Tibial artery (tissue), 4 donors: ENCODE measurements around the gene CSRNP3.

Experiments
- DNase-seq, 2 donors: peaks; one replicate each; pipeline ENCODE4 v3.0.0-alpha.2; 2019
- H3K27ac ChIP-seq, 2 donors: fragments of 200-600 bp; sonication (generic) in 1 of 2; 1 replicate in 1 of 2; 2 replicates in 1 of 2; pipeline ENCODE4 v1.5.1; 2018 to 2019; ENCODE audit warnings: mild to moderate bottlenecking in 1 of 2
- H3K27me3 ChIP-seq, 2 donors: fragments of 200-600 bp; sonication (generic) in 1 of 2; one replicate each; pipeline versions ENCODE4 v1.5.1 to v1.6.0; 2016 to 2019
- H3K36me3 ChIP-seq, 3 donors: fragments of 200-600 bp; sonication (generic) in 2 of 3; one replicate each; pipeline ENCODE4 v1.5.1; 2016 to 2019; ENCODE audit warnings: mild to moderate bottlenecking in 2 of 3
- H3K4me1 ChIP-seq, 4 donors: fragments of 200-600 bp; sonication (generic) in 2 of 4; 1 replicate in 3 of 4; 2 replicates in 1 of 4; pipeline ENCODE4 v1.5.1; 2016 to 2019
- H3K4me3 ChIP-seq, 2 donors: fragments of 200-600 bp; sonication (generic) in 1 of 2; 1 replicate in 1 of 2; 2 replicates in 1 of 2; pipeline ENCODE4 v1.5.1; 2018 to 2019; ENCODE audit warnings: mild to moderate bottlenecking in 2 of 2
- H3K9me3 ChIP-seq, 3 donors: fragments of 200-600 bp; sonication (generic) in 1 of 3; one replicate each; pipeline ENCODE4 v1.5.1; 2016 to 2019
- CTCF ChIP-seq, 2 experiments: fragments of 200-600 bp in 1 of 2; fragments of 450-650 bp in 1 of 2; IDR thresholded peaks; one replicate each; pipeline ENCODE4 v1.5.1; 2017 to 2019; ENCODE audit warnings: antibody characterized with exemption in 2 of 2, mild to moderate bottlenecking in 1 of 2, moderate library complexity in 1 of 2
- intact Hi-C: fragments of 100-400 bp; cut with DNase I; formaldehyde crosslinking; loops from one replicate; pipeline ENCODE4 v1.15.0; 2023; ENCODE audit warnings: low total_unique reads

The CSRNP3 gene

GRCh38 chr2:165682546-165682945 lies 213.0 kb downstream of the CSRNP3 start:
- Histone ChIP-seq H3K4me3 (no peak overlapping the region), H3K36me3 (no peaks in the 10 kb centered on the region), H3K27me3 (no peaks in the 10 kb centered on the region), H3K4me1 (peaks cover 0 to 45% (median 7%) of the 10 kb centered on the region in 4 donors), H3K27ac (peak overlapping the region; percentile 64 to 73), H3K9me3 (no peaks in the 10 kb centered on the region)
- no peak for TF ChIP-seq CTCF (IDR thresholded peaks at IDR 0.05)
- DNase-seq: no peak
- intact Hi-C loops: no loop called here

GRCh38 chr2:165686800-165687199 lies 217.3 kb downstream of the CSRNP3 start:
- DNase-seq: no peak
- Histone ChIP-seq H3K27ac (no peak overlapping the region), H3K4me3 (no peak overlapping the region), H3K9me3 (no peaks in the 10 kb centered on the region), H3K36me3 (no peaks in the 10 kb centered on the region), H3K27me3 (no peaks in the 10 kb centered on the region), H3K4me1 (peaks cover 0 to 41% (median 3%) of the 10 kb centered on the region in 4 donors)
- intact Hi-C loops: no loop called here
- no peak for TF ChIP-seq CTCF (IDR thresholded peaks at IDR 0.05)

- TF ChIP-seq CTCF (IDR thresholded peaks at IDR 0.05): no peak
- no peak for DNase-seq
- H3K4me1 ChIP-seq: peaks cover 0 to 38% (median 2%) of the 10 kb centered on the region in 4 donors
- H3K27me3 ChIP-seq: no peaks in the 10 kb centered on the region
- intact Hi-C loops: no loop called here
- no peaks in the 10 kb centered on the region for H3K9me3 ChIP-seq
- no peaks in the 10 kb centered on the region for H3K36me3 ChIP-seq
- no peak overlapping the region for H3K27ac ChIP-seq
- H3K4me3 ChIP-seq: no peak overlapping the region
These were observed 218.0 kb downstream of the CSRNP3 start for GRCh38 chr2:165687426-165688002.

- DNase-seq: peak; percentile 32 to 69
- Histone ChIP-seq H3K4me1 (peaks cover 0 to 6% (median 0%) of the 10 kb centered on the region in 4 donors), H3K4me3 (no peak overlapping the region), H3K27ac (no peak overlapping the region), H3K9me3 (no peaks in the 10 kb centered on the region), H3K36me3 (no peaks in the 10 kb centered on the region), H3K27me3 (no peaks in the 10 kb centered on the region)
- intact Hi-C loops: no loop called here
- TF ChIP-seq CTCF (IDR thresholded peaks at IDR 0.05): no peak
These were observed 222.1 kb downstream of the CSRNP3 start for GRCh38 chr2:165691615-165692014.

- H3K9me3 ChIP-seq: no peaks in the 10 kb centered on the region
- H3K36me3 ChIP-seq: no peaks in the 10 kb centered on the region
- peaks cover 0 to 6% (median 0%) of the 10 kb centered on the region in 4 donors for H3K4me1 ChIP-seq
- H3K4me3 ChIP-seq: no peak overlapping the region
- TF ChIP-seq CTCF (IDR thresholded peaks at IDR 0.05): no peak
- H3K27ac ChIP-seq: no peak overlapping the region
- H3K27me3 ChIP-seq: no peaks in the 10 kb centered on the region
- DNase-seq: no peak
- intact Hi-C loops: no loop called here
These were observed 223.4 kb downstream of the CSRNP3 start for GRCh38 chr2:165692906-165693305.

GRCh38 chr2:165693838-165694237 lies 224.3 kb downstream of the CSRNP3 start:
- Histone ChIP-seq H3K4me3 (no peak overlapping the region), H3K27me3 (no peaks in the 10 kb centered on the region), H3K4me1 (peaks cover 0 to 11% (median 4%) of the 10 kb centered on the region in 4 donors), H3K27ac (no peak overlapping the region), H3K9me3 (no peaks in the 10 kb centered on the region), H3K36me3 (no peaks in the 10 kb centered on the region)
- TF ChIP-seq CTCF (IDR thresholded peaks at IDR 0.05): no peak
- DNase-seq: no peak
- intact Hi-C loops: no loop called here
